Uterus (tissue), 4 donors: ENCODE measurements around the gene SLFN12L. TPM values are rescaled to one million over a fixed set of nuclear protein-coding genes. Genes with fewer than 3 reads are reported as not detected.
A peak's percentile ranks its signal among the peaks of the same experiment; 100 is the strongest.
"Not testable (repeated sequence)": the region's sequence is repeated elsewhere in the genome, so short reads cannot be mapped to it uniquely, and the experiment has no call there.

ENCODE experiments used
- DNase-seq, 2 donors: peaks; one replicate each; pipeline ENCODE4 v3.0.0-alpha.2; 2019 to 2020
- H3K27ac ChIP-seq, 2 donors: fragments of 200-600 bp; sonication (generic); 1 replicate in 1 of 2; 2 replicates in 1 of 2; pipeline ENCODE4 v1.5.1; 2016 to 2018
- H3K27me3 ChIP-seq, 2 donors: fragments of 200-600 bp; sonication (generic); one replicate each; pipeline ENCODE4 v1.5.1; 2018 to 2019; ENCODE audit warnings: control low read depth in 1 of 2
- H3K36me3 ChIP-seq, 2 donors: fragments of 200-600 bp; sonication (generic); one replicate each; pipeline ENCODE4 v1.5.1; 2019; ENCODE audit warnings: control low read depth in 1 of 2
- H3K4me1 ChIP-seq, 2 donors: fragments of 200-600 bp; sonication (generic); one replicate each; pipeline ENCODE4 v1.5.1; 2018 to 2019; ENCODE audit warnings: control low read depth in 1 of 2
- H3K4me3 ChIP-seq, 2 donors: fragments of 200-600 bp; sonication (generic); 1 replicate in 1 of 2; 2 replicates in 1 of 2; pipeline ENCODE4 v1.5.1; 2018 to 2019; ENCODE audit warnings: mild to moderate bottlenecking in 1 of 2
- H3K9me3 ChIP-seq, 2 donors: fragments of 200-600 bp; sonication (generic); one replicate each; pipeline ENCODE4 v1.5.1; 2019; ENCODE audit warnings: control low read depth in 1 of 2
- CTCF ChIP-seq, 4 experiments: fragments of 200-600 bp in 2 of 4; fragments of 450-650 bp in 2 of 4; sonication (generic) in 2 of 4; IDR thresholded peaks; one replicate each; pipeline ENCODE4 v1.5.1; 2016 to 2019; ENCODE audit warnings: antibody characterized with exemption in 4 of 4, mild to moderate bottlenecking in 2 of 4, moderate library complexity in 1 of 4
- POLR2A ChIP-seq, 2 donors: fragments of 450-650 bp; IDR thresholded peaks; one replicate each; pipeline ENCODE4 v1.6.1; 2016; ENCODE audit warnings: antibody characterized with exemption in 2 of 2, mild to moderate bottlenecking in 1 of 2, moderate library complexity in 1 of 2
- intact Hi-C: fragments of 100-400 bp; cut with DNase I; formaldehyde crosslinking; loops from one replicate; pipeline ENCODE4 v1.15.1; 2023; ENCODE audit warnings: low total_unique reads
- total RNA-seq, 4 donors: library from RNA; depleted of rRNA in 3 of 4; stranded (reverse); fragments of >200 nt in 3 of 4; gene quantifications; one replicate each; pipeline versions ENCODE4 v1.1.0 to v1.2.4, GENCODE V29; 2014 to 2023
- donor health status: DM: yes; HTN: yes; CAD: no.

SLFN12L gene
- total RNA-seq, 4 donors from 2014 or later = 0.55 to 2.8 (median 1.4) TPM

GRCh38 chr17:35540589-35541404 is 3.3 kb upstream of the SLFN12L start:
- no peak for TF ChIP-seq CTCF (IDR thresholded peaks at IDR 0.05)
- no peak for TF ChIP-seq POLR2A (IDR thresholded peaks at IDR 0.05)
- no peaks in the 10 kb centered on the region for H3K9me3 ChIP-seq
- peak overlapping the region in 1 of 2 donors; percentile 27 for H3K4me3 ChIP-seq
- H3K27me3 ChIP-seq = no peaks in the 10 kb centered on the region
- H3K4me1 ChIP-seq = no peaks in the 10 kb centered on the region
- no peaks in the 10 kb centered on the region for H3K36me3 ChIP-seq
- intact Hi-C loops = no loop called here
- DNase-seq = peak in 1 of 2 donors; percentile 30
- H3K27ac ChIP-seq = peak overlapping the region; percentile 55 to 66

- Histone ChIP-seq H3K9me3 (no peaks in the 10 kb centered on the region), H3K4me1 (no peaks in the 10 kb centered on the region), H3K4me3 (no peak overlapping the region), H3K27me3 (no peaks in the 10 kb centered on the region), H3K36me3 (no peaks in the 10 kb centered on the region), H3K27ac (peak overlapping the region in 1 of 2 donors; percentile 1)
- DNase-seq = no peak
- TF ChIP-seq POLR2A (IDR thresholded peaks at IDR 0.05) (no peak), CTCF (IDR thresholded peaks at IDR 0.05) (no peak)
- intact Hi-C loops = loop anchor here (5.0 kb wide), 1 partner anchor 227 kb away; no protein-coding TSS in a partner anchor
Observed at GRCh38 chr17:35539659-35540026, 2.2 kb upstream of the SLFN12L start.

- intact Hi-C loops = loop anchor here (5.0 kb wide), 1 partner anchor 224 kb away; no protein-coding TSS in a partner anchor
- DNase-seq = no peak
- no peak overlapping the region for H3K4me3 ChIP-seq
- H3K9me3 ChIP-seq = no peaks in the 10 kb centered on the region
- H3K27me3 ChIP-seq = no peaks in the 10 kb centered on the region
- H3K4me1 ChIP-seq = no peaks in the 10 kb centered on the region
- no peaks in the 10 kb centered on the region for H3K36me3 ChIP-seq
- no peak for TF ChIP-seq CTCF (IDR thresholded peaks at IDR 0.05)
- no peak for TF ChIP-seq POLR2A (IDR thresholded peaks at IDR 0.05)
- H3K27ac ChIP-seq = peak overlapping the region; percentile 48 to 57
Observed at GRCh38 chr17:35536664-35537171, 760 bp downstream of the SLFN12L start.

- not testable (repeated sequence) for H3K4me1 ChIP-seq, H3K4me3 ChIP-seq, H3K36me3 ChIP-seq, H3K27ac ChIP-seq, H3K9me3 ChIP-seq, H3K27me3 ChIP-seq, DNase-seq
- intact Hi-C loops = loop anchor here (5.0 kb wide), 1 partner anchor 223 kb away; no protein-coding TSS in a partner anchor
Observed at GRCh38 chr17:35535406-35535805, 2.1 kb downstream of the SLFN12L start.

- Histone ChIP-seq H3K4me1 (no peaks in the 10 kb centered on the region), H3K36me3 (no peaks in the 10 kb centered on the region), H3K4me3 (no peak overlapping the region), H3K27me3 (no peaks in the 10 kb centered on the region), H3K27ac (no peak overlapping the region), H3K9me3 (no peaks in the 10 kb centered on the region)
- intact Hi-C loops = loop anchor here (5.0 kb wide), 1 partner anchor 222 kb away; no protein-coding TSS in a partner anchor
- DNase-seq = no peak
- TF ChIP-seq POLR2A (IDR thresholded peaks at IDR 0.05) = no peak
- TF ChIP-seq CTCF (IDR thresholded peaks at IDR 0.05) = no peak
Observed at GRCh38 chr17:35534576-35535093, 2.8 kb downstream of the SLFN12L start.
